Esophagus muscularis mucosa (tissue), 3 donors: ENCODE results near the gene TMEM132E.

Source experiments
- POLR2A ChIP-seq: fragments of 450-650 bp; IDR thresholded peaks from one replicate; pipeline ENCODE4 v1.6.1; 2017; ENCODE audit warnings: antibody characterized with exemption, moderate library complexity, mild to moderate bottlenecking, low read depth
- TF ChIP-seq, protein P1 (sequence below), 3 experiments: fragments of 200-600 bp in 2 of 3; fragments of 450-650 bp in 1 of 3; sonication (generic) in 2 of 3; IDR thresholded peaks; one replicate each; pipeline ENCODE4 v1.5.1; 2017 to 2019; ENCODE audit warnings: antibody characterized with exemption in 3 of 3, mild to moderate bottlenecking in 2 of 3, moderate library complexity in 1 of 3

DNA sequence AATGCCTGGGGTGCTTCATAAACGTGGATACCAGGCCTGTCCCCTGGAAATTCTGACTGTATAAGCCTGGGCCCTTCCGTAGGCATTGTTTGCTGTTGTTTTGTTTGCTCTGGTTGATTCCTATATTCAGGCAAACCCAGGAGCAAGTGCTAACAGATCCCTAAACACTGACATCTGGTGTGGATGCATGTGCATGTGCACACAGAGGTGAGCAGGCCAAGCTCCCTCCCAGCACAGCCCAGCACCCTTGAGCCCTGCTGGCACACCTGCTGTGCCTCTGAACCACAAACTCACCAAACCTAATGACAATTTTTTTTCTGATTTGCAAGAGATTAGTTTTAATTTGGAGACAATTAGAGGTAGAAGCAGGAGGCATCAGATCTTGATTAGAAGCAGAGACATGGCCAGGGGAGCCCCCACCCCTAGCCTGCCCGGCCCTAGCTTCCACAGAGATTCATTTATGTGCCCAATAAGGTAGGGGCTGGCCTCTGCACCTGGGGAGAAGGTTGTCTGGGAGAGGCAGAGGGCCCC is 40.4 kb downstream of the TMEM132E start:
- TF ChIP-seq, protein P1, sequence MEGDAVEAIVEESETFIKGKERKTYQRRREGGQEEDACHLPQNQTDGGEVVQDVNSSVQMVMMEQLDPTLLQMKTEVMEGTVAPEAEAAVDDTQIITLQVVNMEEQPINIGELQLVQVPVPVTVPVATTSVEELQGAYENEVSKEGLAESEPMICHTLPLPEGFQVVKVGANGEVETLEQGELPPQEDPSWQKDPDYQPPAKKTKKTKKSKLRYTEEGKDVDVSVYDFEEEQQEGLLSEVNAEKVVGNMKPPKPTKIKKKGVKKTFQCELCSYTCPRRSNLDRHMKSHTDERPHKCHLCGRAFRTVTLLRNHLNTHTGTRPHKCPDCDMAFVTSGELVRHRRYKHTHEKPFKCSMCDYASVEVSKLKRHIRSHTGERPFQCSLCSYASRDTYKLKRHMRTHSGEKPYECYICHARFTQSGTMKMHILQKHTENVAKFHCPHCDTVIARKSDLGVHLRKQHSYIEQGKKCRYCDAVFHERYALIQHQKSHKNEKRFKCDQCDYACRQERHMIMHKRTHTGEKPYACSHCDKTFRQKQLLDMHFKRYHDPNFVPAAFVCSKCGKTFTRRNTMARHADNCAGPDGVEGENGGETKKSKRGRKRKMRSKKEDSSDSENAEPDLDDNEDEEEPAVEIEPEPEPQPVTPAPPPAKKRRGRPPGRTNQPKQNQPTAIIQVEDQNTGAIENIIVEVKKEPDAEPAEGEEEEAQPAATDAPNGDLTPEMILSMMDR (IDR thresholded peaks at IDR 0.05) = no peak
- no peak for TF ChIP-seq POLR2A
